WI38 (cell line): ENCODE results near the gene ICAM1.

Experiments used
- H3K4me3 ChIP-seq: 2 replicates; pipeline ENCODE4 v1.5.1; 2011; ENCODE audit warnings: low read depth, mild to moderate bottlenecking, control low read depth, low read length
- CTCF ChIP-seq: IDR thresholded peaks from 2 replicates; pipeline ENCODE4 v1.5.1; 2012; ENCODE audit warnings: low read depth, mild to moderate bottlenecking, control low read depth, low read length

ICAM1 gene

GRCh38 chr19:10317045-10317856 is 46.3 kb downstream of the ICAM1 start:
- TF ChIP-seq CTCF = no peak
- no peak overlapping the region for H3K4me3 ChIP-seq

GRCh38 chr19:10317857-10318462 is 47.0 kb downstream of the ICAM1 start:
- H3K4me3 ChIP-seq = no peak overlapping the region
- TF ChIP-seq CTCF = no peak

- no peak for TF ChIP-seq CTCF
- H3K4me3 ChIP-seq = no peak overlapping the region
Measured at GRCh38 chr19:10318807-10319682, 48.1 kb downstream of the ICAM1 start.

GRCh38 chr19:10320602-10321416 is 49.9 kb downstream of the ICAM1 start:
- H3K4me3 ChIP-seq = no peak overlapping the region
- no peak for TF ChIP-seq CTCF

- TF ChIP-seq CTCF = no peak
- H3K4me3 ChIP-seq = no peak overlapping the region
Measured at GRCh38 chr19:10321417-10321797, 50.5 kb downstream of the ICAM1 start.

- no peak overlapping the region for H3K4me3 ChIP-seq
Measured at GRCh38 chr19:10321874-10322835, 51.2 kb downstream of the ICAM1 start.

More at GRCh38 chr19:10321874-10322835, 51.2 kb downstream of the ICAM1 start:
- TF ChIP-seq CTCF = no peak
